H9 (cell line): ENCODE measurements around the gene PLA2G4C. TPM values are rescaled to one million over a fixed set of nuclear protein-coding genes. Genes with fewer than 3 reads are reported as not detected.

Source experiments
- DNase-seq: peaks from one replicate; pipeline ENCODE4 v3.0.0-alpha.2; 2017
- H2AFZ ChIP-seq: one replicate; pipeline ENCODE4 v1.6.1; 2013; ENCODE audit warnings: mild to moderate bottlenecking, low read length, control low read depth, moderate library complexity
- H2AK5ac ChIP-seq: 2 replicates; pipeline ENCODE4 v1.6.1; 2013; ENCODE audit warnings: low read length, control low read depth, mixed read lengths; ENCODE audit not compliant: insufficient read length
- H2BK120ac ChIP-seq: one replicate; pipeline ENCODE4 v1.6.1; 2013; ENCODE audit warnings: low read depth, mild to moderate bottlenecking, low read length, control low read depth, inconsistent platforms; ENCODE audit not compliant: poor library complexity, severe bottlenecking
- H2BK12ac ChIP-seq: 2 replicates; pipeline ENCODE4 v1.6.1; 2013; ENCODE audit warnings: low read length, control low read depth, mixed read lengths, low read depth; ENCODE audit not compliant: insufficient read length
- H2BK15ac ChIP-seq: 2 replicates; pipeline ENCODE4 v1.6.1; 2013; ENCODE audit warnings: low read depth, low read length, control low read depth
- H2BK20ac ChIP-seq: one replicate; pipeline ENCODE4 v1.6.1; 2013; ENCODE audit warnings: low read depth, mild to moderate bottlenecking, low read length, control low read depth, inconsistent platforms; ENCODE audit not compliant: poor library complexity, severe bottlenecking
- H2BK5ac ChIP-seq: 2 replicates; pipeline ENCODE4 v1.6.1; 2013; ENCODE audit warnings: low read length, control low read depth, mixed read lengths; ENCODE audit not compliant: insufficient read length
- H3K14ac ChIP-seq: 2 replicates; pipeline ENCODE4 v1.6.1; 2013; ENCODE audit warnings: low read length, control low read depth; ENCODE audit not compliant: insufficient read depth
- H3K18ac ChIP-seq: 2 replicates; pipeline ENCODE4 v1.6.1; 2013; ENCODE audit warnings: low read depth, mild to moderate bottlenecking, mixed read lengths, low read length, control low read depth; ENCODE audit not compliant: insufficient read length
- H3K23ac ChIP-seq: 2 replicates; pipeline ENCODE4 v1.6.1; 2013; ENCODE audit warnings: low read length, control low read depth, mixed read lengths, low read depth; ENCODE audit not compliant: insufficient read length
- H3K23me2 ChIP-seq: 2 replicates; pipeline ENCODE4 v1.6.1; 2013; ENCODE audit warnings: low read depth, mild to moderate bottlenecking, mixed read lengths, low read length, control low read depth; ENCODE audit not compliant: insufficient read length, poor library complexity, severe bottlenecking
- H3K27ac ChIP-seq: 2 replicates; pipeline ENCODE4 v1.5.1; 2013; ENCODE audit warnings: low read length, control low read depth, mixed read lengths, low read depth; ENCODE audit not compliant: insufficient read length
- H3K27me3 ChIP-seq: 2 replicates; pipeline ENCODE4 v1.6.1; 2013; ENCODE audit warnings: low read length, control low read depth, inconsistent platforms; ENCODE audit not compliant: insufficient read depth
- H3K4ac ChIP-seq: 2 replicates; pipeline ENCODE4 v1.6.1; 2013; ENCODE audit warnings: low read depth, mild to moderate bottlenecking, control low read depth, inconsistent platforms, low read length, moderate library complexity
- H3K4me1 ChIP-seq: 2 replicates; pipeline ENCODE4 v1.6.1; 2013; ENCODE audit warnings: low read length, control low read depth, inconsistent platforms; ENCODE audit not compliant: insufficient read depth
- H3K4me2 ChIP-seq: 2 replicates; pipeline ENCODE4 v1.6.1; 2013; ENCODE audit warnings: low read length, control low read depth, mixed read lengths; ENCODE audit not compliant: insufficient read length, insufficient read depth
- H3K56ac ChIP-seq: 2 replicates; pipeline ENCODE4 v1.6.1; 2013; ENCODE audit warnings: low read depth, mild to moderate bottlenecking, mixed read lengths, low read length, control low read depth; ENCODE audit not compliant: insufficient read length
- H3K79me1 ChIP-seq: 2 replicates; pipeline ENCODE4 v1.6.1; 2013; ENCODE audit warnings: low read depth, mild to moderate bottlenecking, moderate library complexity, low read length, control low read depth, inconsistent platforms; ENCODE audit not compliant: insufficient read depth, poor library complexity, severe bottlenecking
- H3K79me2 ChIP-seq: 2 replicates; pipeline ENCODE4 v1.6.1; 2013; ENCODE audit warnings: low read length, control low read depth, inconsistent platforms; ENCODE audit not compliant: insufficient read depth
- H3K9ac ChIP-seq: 2 replicates; pipeline ENCODE4 v1.6.1; 2013; ENCODE audit warnings: low read length, control low read depth, mixed read lengths; ENCODE audit not compliant: insufficient read length; ENCODE audit errors: extremely low read depth
- H3K9me3 ChIP-seq: one replicate; pipeline ENCODE4 v1.6.1; 2013; ENCODE audit warnings: low read depth, low read length, inconsistent platforms; ENCODE audit not compliant: control insufficient read depth
- H3T11ph ChIP-seq: one replicate; pipeline ENCODE4 v1.6.1; 2013; ENCODE audit warnings: mild to moderate bottlenecking, low read length, control low read depth, inconsistent platforms
- H4K20me1 ChIP-seq: one replicate; pipeline ENCODE4 v1.6.1; 2013; ENCODE audit not compliant: control insufficient read depth, insufficient read length, insufficient read depth
- H4K5ac ChIP-seq: 2 replicates; pipeline ENCODE4 v1.6.1; 2013; ENCODE audit warnings: low read depth, mild to moderate bottlenecking, mixed read lengths, low read length, control low read depth; ENCODE audit not compliant: insufficient read length
- H4K8ac ChIP-seq: replicated peaks from 2 replicates; pipeline ENCODE4 v1.6.1; 2013; ENCODE audit warnings: low read length, control low read depth, mixed read lengths, low read depth; ENCODE audit not compliant: insufficient read length
- H4K91ac ChIP-seq: 2 replicates; pipeline ENCODE4 v1.6.1; 2013; ENCODE audit warnings: low read depth, mild to moderate bottlenecking, moderate library complexity, mixed read lengths, low read length, control low read depth; ENCODE audit not compliant: insufficient read length
- H3K27ac Mint-ChIP-seq, 3 experiments: 2 replicates in 2 of 3; 3 replicates in 1 of 3; pipeline ENCODE4 v1.8.0; 2020 to 2021; ENCODE audit warnings: mixed read lengths in 3 of 3, mild to moderate bottlenecking in 1 of 3, moderate library complexity in 1 of 3
- H3K27me3 Mint-ChIP-seq: 2 replicates; pipeline ENCODE4 v1.8.0; 2021; ENCODE audit warnings: low read depth, mild to moderate bottlenecking, moderate library complexity, mixed read lengths
- H3K36me3 Mint-ChIP-seq, 3 experiments: 2 replicates in 2 of 3; 3 replicates in 1 of 3; pipeline ENCODE4 v1.8.0; 2020 to 2021; ENCODE audit warnings: low read depth in 3 of 3, mixed read lengths in 3 of 3; ENCODE audit not compliant: insufficient read depth in 1 of 3
- H3K4me1 Mint-ChIP-seq, 2 experiments: 2 replicates each; pipeline ENCODE4 v1.8.0; 2020; ENCODE audit warnings: mixed read lengths in 2 of 2
- H3K4me3 Mint-ChIP-seq, 2 experiments: 2 replicates in 1 of 2; 3 replicates in 1 of 2; pipeline ENCODE4 v1.8.0; 2020 to 2021; ENCODE audit warnings: mild to moderate bottlenecking in 2 of 2, mixed read lengths in 2 of 2, moderate library complexity in 1 of 2
- H3K9me3 Mint-ChIP-seq, 2 experiments: 2 replicates in 1 of 2; 3 replicates in 1 of 2; pipeline ENCODE4 v1.8.0; 2020; ENCODE audit warnings: mild to moderate bottlenecking in 2 of 2, mixed read lengths in 2 of 2, moderate library complexity in 1 of 2
- WGBS: extraction: QIAGEN DNeasy Blood & Tissue Kit; methylation state at CpG from one replicate; pipeline ENCODE4 v1.1.7; 2013; ENCODE audit warnings: missing lambda C conversion rate, low lambda C conversion rate, mixed read lengths; ENCODE audit not compliant: insufficient read length; ENCODE audit errors: extremely low coverage; 5-methylcytosine and 5-hydroxymethylcytosine counted together
- total RNA-seq: library from RNA; stranded (reverse); gene quantifications from 2 replicates; pipeline ENCODE4 v1.2.1, GENCODE V29; 2021
- TF ChIP-seq, protein P1 (sequence below): fragments of 200-600 bp; sonication (generic); conservative IDR thresholded peaks from 3 replicates; pipeline ENCODE4 v1.8.0; 2021; ENCODE audit warnings: antibody characterized with exemption, mild to moderate bottlenecking

PLA2G4C gene
- total RNA-seq, 1 experiment from 2014 or later: 7.0 TPM

DNA sequence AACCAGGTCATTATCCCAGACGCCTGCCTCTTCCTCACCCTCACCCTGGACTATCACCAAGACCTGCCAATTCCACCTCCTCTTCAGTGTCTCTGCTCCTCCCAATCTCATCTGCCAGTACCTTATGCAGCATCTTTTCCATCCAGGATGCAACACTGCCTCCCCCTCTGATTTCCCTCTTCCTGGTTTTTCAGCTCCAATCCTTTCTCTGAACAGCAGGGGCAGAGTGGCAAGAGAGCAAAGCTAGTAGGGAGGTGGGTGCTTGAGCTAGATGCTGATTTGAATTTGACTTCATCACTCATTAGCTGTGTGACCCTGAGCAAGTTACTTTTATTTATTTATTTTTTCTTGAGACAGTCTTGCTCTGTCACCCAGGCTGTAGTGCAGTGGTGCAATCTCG, 41.2 kb downstream of the PLA2G4C start:
- H3K27ac Mint-ChIP-seq: no peak overlapping the region
- H3K4me1 Mint-ChIP-seq: peaks cover 9 to 15% of the 10 kb centered on the region in 2 experiments
- no peak overlapping the region for H3K4me2 ChIP-seq
- no peak overlapping the region for H4K8ac ChIP-seq
- no peak overlapping the region for H2AFZ ChIP-seq
- H3K27ac ChIP-seq: no peak overlapping the region
- H4K5ac ChIP-seq: peak overlapping the region; percentile 51
- no peak for DNase-seq
- H2BK20ac ChIP-seq: no peak overlapping the region
- H2BK12ac ChIP-seq: no peak overlapping the region
- no peak overlapping the region for H2BK5ac ChIP-seq
- no peaks in the 10 kb centered on the region for H3K79me1 ChIP-seq
- peaks cover 2 to 6% (median 6%) of the 10 kb centered on the region in 3 experiments; a peak in 5 of 7 replicates for H3K36me3 Mint-ChIP-seq
- TF ChIP-seq, protein P1, sequence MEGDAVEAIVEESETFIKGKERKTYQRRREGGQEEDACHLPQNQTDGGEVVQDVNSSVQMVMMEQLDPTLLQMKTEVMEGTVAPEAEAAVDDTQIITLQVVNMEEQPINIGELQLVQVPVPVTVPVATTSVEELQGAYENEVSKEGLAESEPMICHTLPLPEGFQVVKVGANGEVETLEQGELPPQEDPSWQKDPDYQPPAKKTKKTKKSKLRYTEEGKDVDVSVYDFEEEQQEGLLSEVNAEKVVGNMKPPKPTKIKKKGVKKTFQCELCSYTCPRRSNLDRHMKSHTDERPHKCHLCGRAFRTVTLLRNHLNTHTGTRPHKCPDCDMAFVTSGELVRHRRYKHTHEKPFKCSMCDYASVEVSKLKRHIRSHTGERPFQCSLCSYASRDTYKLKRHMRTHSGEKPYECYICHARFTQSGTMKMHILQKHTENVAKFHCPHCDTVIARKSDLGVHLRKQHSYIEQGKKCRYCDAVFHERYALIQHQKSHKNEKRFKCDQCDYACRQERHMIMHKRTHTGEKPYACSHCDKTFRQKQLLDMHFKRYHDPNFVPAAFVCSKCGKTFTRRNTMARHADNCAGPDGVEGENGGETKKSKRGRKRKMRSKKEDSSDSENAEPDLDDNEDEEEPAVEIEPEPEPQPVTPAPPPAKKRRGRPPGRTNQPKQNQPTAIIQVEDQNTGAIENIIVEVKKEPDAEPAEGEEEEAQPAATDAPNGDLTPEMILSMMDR: peak; percentile 52; the same call in 2 of the 3 replicates
- peak overlapping the region; percentile 38 for H3K18ac ChIP-seq
- H3K79me2 ChIP-seq: no peaks in the 10 kb centered on the region
- H2BK15ac ChIP-seq: no peak overlapping the region
- H3K27me3 Mint-ChIP-seq: peaks cover 5% of the 10 kb centered on the region
- H3K4me3 Mint-ChIP-seq: peak overlapping the region in 1 of 2 experiments; percentile 11; a peak in 1 of 5 replicates
- no peak overlapping the region for H2BK120ac ChIP-seq
- peaks cover 3 to 6% of the 10 kb centered on the region in 2 experiments; a peak in 3 of 5 replicates for H3K9me3 Mint-ChIP-seq
- no peak overlapping the region; the same call in 1 of the 2 replicates for H3K14ac ChIP-seq
- H4K20me1 ChIP-seq: no peaks in the 10 kb centered on the region
- WGBS: no CpG with 5 or more reads among the region's 2 CpGs
- H4K91ac ChIP-seq: no peak overlapping the region
- H3K9me3 ChIP-seq: no peaks in the 10 kb centered on the region
- H3T11ph ChIP-seq: no peak overlapping the region
- H3K4ac ChIP-seq: no peak overlapping the region
- no peak overlapping the region for H3K23ac ChIP-seq
- H3K4me1 ChIP-seq: no peaks in the 10 kb centered on the region; the same call in 1 of the 2 replicates
- H3K27me3 ChIP-seq: no peaks in the 10 kb centered on the region
- no peaks in the 10 kb centered on the region for H3K23me2 ChIP-seq
- H3K56ac ChIP-seq: no peak overlapping the region
- no peak overlapping the region for H3K9ac ChIP-seq
- H2AK5ac ChIP-seq: no peak overlapping the region
